Measurements from ENCODE around the gene PRAMEF12. TPM values are rescaled to one million over a fixed set of nuclear protein-coding genes. Genes with fewer than 3 reads are reported as not detected.

The PRAMEF12 gene
- not detected for total RNA-seq

GRCh38 chr1:12773438-12773837 is at the start of gene PRAMEF12:
TSS of gene PRAMEF12 (plus strand) at chr1:12773738. CDS start at chr1:12774868, 1,130 bp downstream.

GRCh38 chr1:12745992-12746323 is 27.6 kb upstream of the PRAMEF12 start, which contains the start of gene CFAP107:
TSS of gene CFAP107 (plus strand) at chr1:12746200. CDS start at chr1:12746431, 231 bp downstream.

GRCh38 chr1:12791097-12791496 is 17.6 kb downstream of the PRAMEF12 start, which contains the start of gene PRAMEF1:
TSS of gene PRAMEF1 (plus strand) at chr1:12791397. CDS start at chr1:12793228, 1,831 bp downstream.

Other genes with a start within 250 kb of the PRAMEF12 start
- gene DHRS3, start 155.5 kb upstream of the PRAMEF12 start, total RNA-seq, result 10 to 100 TPM in 1 of 2 donors, 1 to 10 TPM in 1; 9.0 to 10.7 TPM
- not detected for gene AADACL4, start 129.7 kb upstream of the PRAMEF12 start, total RNA-seq
- not detected for gene AADACL3, start 57.6 kb upstream of the PRAMEF12 start, total RNA-seq
- not detected for gene CFAP107, start 27.5 kb upstream of the PRAMEF12 start, total RNA-seq
- gene PRAMEF1, start 17.7 kb downstream of the PRAMEF12 start, total RNA-seq, result not detected
- not detected for gene PRAMEF11, start 57.7 kb downstream of the PRAMEF12 start, total RNA-seq
- gene HNRNPCL1, start 75.0 kb downstream of the PRAMEF12 start, total RNA-seq, result not detected
- not detected for gene PRAMEF2, start 83.3 kb downstream of the PRAMEF12 start, total RNA-seq
- not detected for gene PRAMEF4, start 112.5 kb downstream of the PRAMEF12 start, total RNA-seq
- not detected for gene PRAMEF10, start 124.5 kb downstream of the PRAMEF12 start, total RNA-seq
- gene PRAMEF7, start 142.9 kb downstream of the PRAMEF12 start, total RNA-seq, result not detected
- not detected for gene PRAMEF6, start 173.8 kb downstream of the PRAMEF12 start, total RNA-seq

Measured in melanocyte of skin (primary cell).